ENCODE data around the gene SNRNP48.

SNRNP48 gene

GRCh38 chr6:7650878-7651277, 60.9 kb downstream of the SNRNP48 start:
- DNase-seq (ENCODE audit: insufficient read length), result no peak
- TF ChIP-seq TAF1 (IDR thresholded peaks at IDR 0.05; ENCODE audit: borderline replicate concordance, low read depth, low read length), result no peak
- no peak for TF ChIP-seq POLR2AphosphoS5 (IDR thresholded peaks at IDR 0.05; ENCODE audit: low read depth, low read length)
- TF ChIP-seq POLR2A (IDR thresholded peaks at IDR 0.05; ENCODE audit: low read depth, low read length), result no peak
- no peak for FAIRE-seq

DNA sequence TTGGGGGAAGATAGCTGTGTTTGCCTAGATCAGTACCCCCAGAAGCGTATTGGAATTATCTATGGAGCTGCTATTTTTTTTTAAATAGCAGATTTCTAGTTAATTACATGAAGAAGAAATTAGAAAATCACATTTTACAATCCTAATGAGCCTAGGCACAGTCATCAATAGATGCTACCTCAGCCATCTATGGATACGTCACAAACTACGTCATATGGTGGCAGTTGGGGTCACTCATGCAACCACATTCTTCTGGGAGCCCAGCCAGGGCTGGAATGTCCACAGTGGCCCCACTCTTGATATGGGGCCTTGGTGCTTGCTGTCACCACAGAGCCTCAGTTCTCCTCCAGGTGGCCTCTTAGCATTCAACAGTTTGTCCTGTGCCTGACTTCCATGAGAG, 63.0 kb downstream of the SNRNP48 start:
- FAIRE-seq (no peak), DNase-seq (ENCODE audit: insufficient read length) (no peak)
- TF ChIP-seq POLR2AphosphoS5 (IDR thresholded peaks at IDR 0.05; ENCODE audit: low read depth, low read length) (no peak), TAF1 (IDR thresholded peaks at IDR 0.05; ENCODE audit: borderline replicate concordance, low read depth, low read length) (no peak), POLR2A (IDR thresholded peaks at IDR 0.05; ENCODE audit: low read depth, low read length) (no peak)

GRCh38 chr6:7656355-7656754, 66.4 kb downstream of the SNRNP48 start:
- DNase-seq (ENCODE audit: insufficient read length) (no peak), FAIRE-seq (no peak)
- TF ChIP-seq POLR2AphosphoS5 (IDR thresholded peaks at IDR 0.05; ENCODE audit: low read depth, low read length), result no peak
- TF ChIP-seq POLR2A (IDR thresholded peaks at IDR 0.05; ENCODE audit: low read depth, low read length), result no peak
- no peak for TF ChIP-seq TAF1 (IDR thresholded peaks at IDR 0.05; ENCODE audit: borderline replicate concordance, low read depth, low read length)

DNA sequence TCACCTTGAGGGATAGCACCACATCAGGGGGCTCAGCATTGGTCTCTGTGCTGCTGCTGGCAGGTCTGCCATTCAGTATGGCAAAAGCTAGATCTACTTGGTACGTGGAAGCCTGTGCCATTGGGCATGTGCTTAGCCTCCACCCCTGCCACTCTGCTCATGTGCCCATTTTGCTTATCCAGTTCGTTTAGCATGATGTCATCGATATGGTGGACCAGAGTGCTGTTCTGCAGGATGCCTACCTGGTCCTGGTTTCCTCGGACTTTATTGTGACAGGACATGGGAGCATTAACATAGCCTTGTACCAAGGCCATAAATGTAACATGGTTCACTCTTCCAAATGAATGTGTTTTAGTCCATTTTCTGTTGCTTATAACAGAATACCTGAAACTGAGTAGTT, 68.5 kb downstream of the SNRNP48 start:
- TF ChIP-seq POLR2AphosphoS5 (IDR thresholded peaks at IDR 0.05; ENCODE audit: low read depth, low read length) (no peak), POLR2A (IDR thresholded peaks at IDR 0.05; ENCODE audit: low read depth, low read length) (no peak), TAF1 (IDR thresholded peaks at IDR 0.05; ENCODE audit: borderline replicate concordance, low read depth, low read length) (no peak)
- FAIRE-seq, result no peak

DNA sequence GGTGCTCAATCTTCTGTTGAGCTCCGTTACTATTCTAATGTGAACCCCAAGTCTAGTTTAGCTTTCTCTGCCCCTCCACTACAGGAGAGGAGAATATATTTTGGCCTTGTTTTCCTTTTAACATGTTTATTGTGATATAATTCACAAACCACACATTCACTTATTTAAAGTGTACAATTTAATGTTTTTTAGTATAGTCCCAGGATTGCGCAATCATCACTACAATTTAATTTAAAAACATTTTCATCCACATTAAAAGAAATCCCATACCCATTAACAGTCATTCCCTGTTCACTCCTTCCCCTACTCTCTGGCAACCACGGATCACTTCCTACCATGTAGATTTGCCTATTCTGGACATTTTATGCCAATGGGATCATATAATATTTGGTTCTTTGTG, 71.4 kb downstream of the SNRNP48 start:
- no peak for FAIRE-seq
- no peak for TF ChIP-seq POLR2A (IDR thresholded peaks at IDR 0.05; ENCODE audit: low read depth, low read length)
- TF ChIP-seq TAF1 (IDR thresholded peaks at IDR 0.05; ENCODE audit: borderline replicate concordance, low read depth, low read length), result no peak
- TF ChIP-seq POLR2AphosphoS5 (IDR thresholded peaks at IDR 0.05; ENCODE audit: low read depth, low read length), result no peak
- DNase-seq (ENCODE audit: insufficient read length), result no peak

More for the DNA sequence above, 68.5 kb downstream of the SNRNP48 start:
- no peak for DNase-seq (ENCODE audit: insufficient read length)

All from GM12892 (cell line).